NCI-H82 (cell line): ENCODE data around the gene PIKFYVE.
A peak's percentile ranks its signal among the peaks of the same experiment; 100 is the strongest.
"Not testable (repeated sequence)": the region's sequence is repeated elsewhere in the genome, so short reads cannot be mapped to it uniquely, and the experiment has no call there.

Experiments
- DNase-seq: peaks from one replicate; lab custom pipeline; 2025; lab: John Stamatoyannopoulos, UW

Gene PIKFYVE

DNA sequence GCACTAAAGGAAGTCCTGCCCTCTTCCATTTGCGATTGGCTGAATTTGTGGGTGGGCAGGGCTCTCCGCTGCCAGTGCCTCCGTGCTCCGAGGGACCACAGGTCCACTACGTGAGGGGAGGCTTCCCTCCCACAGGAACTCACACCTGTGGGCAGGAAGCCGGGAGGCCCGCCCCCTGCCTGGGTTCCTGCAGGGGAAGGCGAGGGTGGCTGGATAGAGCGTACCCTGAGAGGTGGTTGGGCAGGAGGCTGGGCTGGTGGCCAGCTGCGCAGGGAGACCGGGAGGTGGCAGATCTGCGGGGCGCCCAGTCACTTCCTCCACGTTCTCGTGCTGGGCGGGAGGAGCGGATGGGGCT is 93.6 kb downstream of the PIKFYVE start:
- no peak for DNase-seq

DNA sequence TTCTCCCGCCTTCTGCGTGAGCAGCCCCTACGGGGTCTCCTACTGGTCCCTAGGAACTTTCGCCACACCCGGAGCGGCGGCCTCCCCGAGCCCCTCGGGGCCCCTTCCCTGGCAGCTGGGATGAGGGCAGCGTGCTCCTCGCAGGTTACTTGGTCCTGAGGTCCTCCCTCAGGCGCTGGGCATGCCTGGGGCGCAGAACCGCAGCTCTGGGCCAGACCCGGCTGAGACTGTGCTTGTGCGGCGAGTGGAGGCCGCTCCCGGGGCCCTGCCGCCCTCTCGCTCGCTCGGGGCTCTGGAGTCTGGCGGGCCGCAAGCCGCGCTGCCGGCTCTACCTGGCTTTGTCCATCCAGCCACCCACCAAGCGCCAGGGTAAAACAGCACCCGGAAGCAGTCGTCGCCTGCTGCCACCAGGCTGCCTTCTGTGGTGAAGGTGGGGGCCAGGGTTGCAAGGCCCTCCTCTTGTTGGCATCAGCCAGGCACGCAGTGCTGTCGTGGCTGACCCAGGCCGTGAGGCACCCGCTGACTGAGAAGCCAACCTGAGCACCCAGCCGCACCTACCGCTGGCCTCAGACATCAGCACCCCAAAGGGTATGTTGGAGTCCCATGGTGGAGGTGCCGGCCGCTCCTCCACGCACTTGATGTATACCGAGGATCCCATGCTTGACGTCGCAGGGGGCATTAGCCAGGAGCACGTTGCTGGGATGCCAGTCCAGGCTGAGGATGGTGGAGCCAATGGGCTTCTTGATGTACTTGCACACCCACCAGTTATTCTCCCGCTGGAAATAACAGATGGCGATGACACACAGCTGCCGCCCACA is 94.4 kb downstream of the PIKFYVE start:
- no peak for DNase-seq

DNA sequence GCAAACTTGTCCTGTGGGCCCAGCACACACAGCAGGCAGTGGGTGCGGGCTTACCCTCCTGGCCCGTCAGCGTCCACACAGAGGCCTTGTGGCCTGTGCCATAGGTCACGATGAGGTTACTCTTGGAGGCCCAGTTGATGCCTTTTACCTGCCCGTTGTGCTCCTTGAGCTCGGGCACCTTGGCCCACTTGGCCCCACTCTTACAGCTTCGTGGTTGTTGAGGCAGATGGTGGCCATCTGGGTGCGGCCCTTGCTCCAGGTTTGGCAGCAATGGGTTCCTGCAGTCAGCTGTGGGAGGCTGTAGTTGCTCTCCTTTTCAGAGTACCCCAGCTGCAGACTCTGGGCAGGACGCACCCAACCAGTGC is 95.0 kb downstream of the PIKFYVE start:
- no peak for DNase-seq

DNA sequence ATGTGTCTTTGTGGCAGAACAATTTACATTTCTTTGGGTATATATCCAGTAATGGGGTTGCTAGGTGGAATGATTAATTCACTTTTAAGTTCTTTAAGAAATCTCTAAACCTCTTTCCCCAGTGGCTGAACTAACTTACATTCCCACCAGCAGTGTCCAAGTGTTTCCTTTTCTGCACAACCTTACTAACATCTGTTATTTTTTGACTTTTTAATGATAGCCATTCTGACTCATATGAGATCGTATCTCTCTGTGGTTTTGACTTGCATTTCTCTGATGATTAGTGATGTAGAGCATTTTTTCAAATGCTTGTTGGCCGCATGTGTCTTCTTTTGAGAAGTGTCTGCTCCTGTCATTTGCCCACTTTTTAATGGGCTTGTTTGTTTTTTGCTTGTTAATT is 97.4 kb downstream of the PIKFYVE start:
- DNase-seq: no peak

DNA sequence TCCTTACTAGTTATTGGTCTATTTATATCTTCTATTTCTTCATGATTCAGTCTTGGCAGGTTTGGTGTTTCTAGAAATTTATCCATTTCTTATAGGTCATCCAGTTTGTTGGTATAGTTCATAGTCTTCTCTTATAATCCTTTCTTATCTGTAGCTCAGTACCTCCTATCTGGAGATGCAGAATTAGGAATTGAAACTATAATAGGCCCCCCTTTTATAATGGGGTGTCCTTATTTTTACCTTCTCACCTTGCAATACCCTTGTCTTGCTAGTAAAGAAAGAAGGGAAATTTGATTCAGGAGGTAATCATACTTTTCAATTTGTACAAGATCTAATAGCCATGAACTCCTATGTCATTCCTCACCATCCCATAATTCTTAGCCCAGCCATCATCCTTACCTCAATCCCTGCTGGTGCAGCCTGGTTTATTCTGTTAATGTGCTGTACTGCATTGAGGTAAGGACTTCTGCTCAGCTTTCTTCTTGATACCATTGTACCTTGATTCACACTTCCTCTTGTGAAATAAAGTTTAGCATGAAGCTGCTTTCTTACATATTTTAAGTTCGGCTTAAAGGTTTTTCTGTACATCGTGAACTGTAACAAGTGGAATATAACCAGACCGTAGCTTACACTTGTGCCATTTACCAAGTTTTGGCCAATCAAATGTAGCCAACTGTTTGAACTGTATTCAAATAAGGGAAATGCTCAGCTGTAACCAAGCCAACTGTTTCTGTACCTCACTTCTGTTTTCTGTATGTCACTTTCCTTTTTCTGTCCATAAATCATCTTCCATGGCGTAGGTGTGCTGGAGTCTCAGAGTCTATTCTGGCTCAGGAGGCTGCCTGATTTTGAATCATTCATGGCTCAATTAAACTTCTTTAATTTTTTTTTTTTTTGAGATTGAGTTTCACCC is 100.4 kb downstream of the PIKFYVE start:
- DNase-seq: no peak

DNA sequence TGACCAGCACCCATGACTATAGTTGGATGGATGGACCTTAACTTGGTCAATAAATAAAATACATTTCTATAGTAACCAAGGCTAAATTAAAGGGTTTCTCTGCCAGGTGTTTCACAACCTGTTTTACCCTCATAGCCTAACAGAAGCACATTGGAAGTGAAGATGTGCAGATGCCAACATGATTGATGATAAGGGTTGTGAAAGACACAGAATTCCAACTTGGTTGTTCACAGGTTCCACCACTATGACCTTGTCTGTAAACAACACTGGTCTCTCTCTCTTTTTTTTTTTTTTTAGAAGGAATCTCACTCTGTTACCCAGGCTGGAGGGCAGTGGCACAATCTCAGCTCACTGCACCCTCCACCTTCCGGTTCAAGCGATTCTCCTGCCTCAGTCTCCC is 103.0 kb downstream of the PIKFYVE start:
- no peak for DNase-seq

DNA sequence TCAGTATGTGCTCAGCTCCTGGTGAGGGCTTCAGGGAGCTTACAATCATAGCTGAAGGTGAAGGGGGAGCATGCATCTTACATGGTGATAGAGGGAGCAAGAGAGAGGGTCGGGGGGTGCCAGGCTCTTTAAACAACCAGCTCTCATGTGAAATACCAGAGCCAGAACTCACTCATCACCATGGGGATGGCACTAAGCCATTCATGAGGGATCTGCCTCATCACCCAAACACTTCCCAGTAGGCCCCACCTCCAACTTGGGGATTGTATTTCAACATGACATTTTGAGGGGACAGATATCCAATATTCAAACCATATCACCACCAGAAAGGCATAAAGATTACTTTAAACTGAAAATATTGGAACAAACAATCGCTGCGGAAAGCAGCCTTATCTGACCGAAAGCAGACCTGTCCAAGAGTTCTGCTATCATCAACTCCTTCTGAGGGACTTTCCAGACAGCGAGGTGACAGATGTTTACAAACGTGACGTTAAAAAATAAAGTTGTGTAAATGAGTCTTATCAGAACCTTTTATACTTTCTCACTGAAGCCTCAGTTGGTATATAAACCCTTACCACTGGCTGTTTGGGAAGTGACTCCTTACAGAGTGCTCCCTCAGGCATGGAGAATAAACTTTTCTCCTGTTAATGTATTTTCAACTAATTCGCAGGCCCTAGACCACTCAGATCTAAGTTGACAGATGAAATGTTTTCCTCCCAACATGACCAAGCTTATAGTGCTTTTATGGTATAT is 105.0 kb downstream of the PIKFYVE start:
- DNase-seq: no peak

DNA sequence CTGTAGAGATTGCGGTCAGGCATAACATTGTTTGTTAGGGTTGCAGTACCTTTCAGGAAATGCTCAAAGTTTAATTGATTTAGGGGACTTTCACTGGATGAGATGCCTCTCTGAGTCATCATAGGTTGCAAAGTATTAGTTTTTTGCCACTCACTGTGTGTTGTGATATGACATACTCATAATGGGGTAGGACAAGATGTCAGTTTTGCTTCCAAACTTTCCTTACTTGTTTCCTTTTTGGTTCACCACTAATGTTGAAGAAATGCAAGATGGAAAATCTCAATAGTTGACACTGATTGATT is 105.5 kb downstream of the PIKFYVE start:
- no peak for DNase-seq

DNA sequence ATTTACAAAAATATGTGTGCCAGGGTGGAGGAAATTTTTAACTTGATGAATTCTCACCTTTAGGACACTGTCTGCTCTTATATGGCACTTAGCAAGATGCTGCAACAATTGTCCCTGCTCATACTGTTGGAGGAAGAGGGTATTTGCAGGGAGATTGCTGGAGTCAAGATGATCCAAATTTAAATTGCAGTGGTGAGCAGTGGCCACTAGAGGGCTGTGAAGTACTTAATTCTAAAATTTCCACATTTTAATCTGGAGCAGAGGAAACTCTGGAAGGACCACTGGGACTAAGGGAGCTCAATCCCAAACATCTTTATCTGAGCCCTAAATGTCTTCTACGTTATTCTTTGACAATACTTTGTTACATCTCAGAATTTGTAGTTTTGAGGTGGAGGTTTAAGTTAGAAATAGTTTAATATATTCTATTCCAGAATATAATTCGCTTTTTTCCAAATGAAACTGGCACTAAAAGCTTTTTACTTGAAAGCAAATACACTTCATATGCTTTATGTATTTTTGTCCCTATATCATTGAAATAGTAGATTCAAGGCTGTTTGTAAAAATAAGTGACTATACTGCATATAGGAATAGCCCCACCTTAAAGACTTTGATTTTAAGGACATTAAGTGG is 107.5 kb downstream of the PIKFYVE start:
- peak; percentile 81 for DNase-seq

DNA sequence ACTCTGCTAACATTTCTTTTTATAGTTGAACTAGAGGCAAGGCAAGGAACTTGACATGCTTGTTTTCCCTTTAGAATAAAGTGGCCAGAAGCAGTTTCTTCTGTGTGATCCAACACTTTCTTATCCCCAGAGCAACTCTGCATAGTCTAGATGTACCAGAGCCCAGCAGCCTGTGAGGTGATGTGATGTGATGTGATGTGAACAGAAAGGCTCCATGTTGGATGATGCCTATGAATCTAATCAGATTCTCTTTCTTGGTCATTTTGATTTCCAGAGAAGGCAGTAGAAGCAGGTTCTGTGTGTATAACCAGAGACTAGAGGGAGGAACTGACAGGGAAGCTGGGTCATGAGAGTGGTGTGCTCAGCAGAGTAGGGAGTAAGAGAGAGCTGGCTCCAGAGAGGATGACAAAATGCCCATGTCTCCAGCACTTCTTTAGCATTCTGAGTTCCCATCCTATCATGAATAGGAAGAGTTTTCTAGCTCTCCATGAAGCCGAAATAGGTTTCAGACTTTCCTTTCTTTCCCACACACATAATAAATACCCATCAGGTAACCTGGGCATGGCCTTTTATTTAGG is 109.5 kb downstream of the PIKFYVE start:
- no peak for DNase-seq

DNA sequence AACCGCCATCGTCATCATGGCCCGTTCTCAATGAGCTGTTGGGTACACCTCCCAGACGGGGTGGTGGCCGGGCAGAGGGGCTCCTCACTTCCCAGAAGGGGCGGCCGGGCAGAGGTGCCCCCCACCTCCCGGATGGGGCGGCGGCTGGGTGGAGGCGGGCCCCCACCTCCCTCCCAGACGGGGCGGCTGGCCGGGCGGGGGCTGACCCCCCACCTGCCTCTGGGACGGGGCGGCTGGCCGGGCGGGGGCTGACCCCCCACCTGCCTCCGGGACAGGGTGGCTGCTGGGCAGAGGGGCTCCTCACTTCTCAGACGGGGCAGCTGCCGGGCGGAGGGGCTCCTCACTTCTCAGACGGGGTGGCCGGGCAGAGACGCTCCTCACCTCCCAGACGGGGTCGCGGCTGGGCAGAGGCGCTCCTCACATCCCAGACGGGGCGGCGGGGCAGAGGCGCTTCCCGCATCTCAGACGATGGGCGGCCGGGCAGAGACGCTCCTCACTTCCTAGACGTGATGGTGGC is 111.3 kb downstream of the PIKFYVE start:
- not testable (repeated sequence) for DNase-seq

DNA sequence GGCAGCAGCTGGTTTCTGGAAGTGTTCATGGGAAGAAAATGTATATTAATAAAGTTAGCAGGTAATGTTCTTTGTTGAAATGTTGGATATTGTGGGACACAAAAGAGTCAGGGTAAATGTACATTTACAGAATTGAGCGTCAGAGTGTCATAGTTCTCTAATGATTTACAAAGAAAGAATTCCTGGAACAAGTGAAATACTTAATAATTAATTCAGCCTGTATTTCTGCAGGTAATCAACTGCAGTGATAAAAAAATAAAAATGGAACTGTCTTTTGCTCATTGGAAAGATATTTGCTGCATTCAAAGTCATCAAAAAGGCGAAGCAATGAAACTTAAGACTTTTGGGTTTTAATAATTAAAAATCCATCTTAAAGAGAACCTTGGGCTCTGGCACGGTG is 113.1 kb downstream of the PIKFYVE start:
- no peak for DNase-seq

DNA sequence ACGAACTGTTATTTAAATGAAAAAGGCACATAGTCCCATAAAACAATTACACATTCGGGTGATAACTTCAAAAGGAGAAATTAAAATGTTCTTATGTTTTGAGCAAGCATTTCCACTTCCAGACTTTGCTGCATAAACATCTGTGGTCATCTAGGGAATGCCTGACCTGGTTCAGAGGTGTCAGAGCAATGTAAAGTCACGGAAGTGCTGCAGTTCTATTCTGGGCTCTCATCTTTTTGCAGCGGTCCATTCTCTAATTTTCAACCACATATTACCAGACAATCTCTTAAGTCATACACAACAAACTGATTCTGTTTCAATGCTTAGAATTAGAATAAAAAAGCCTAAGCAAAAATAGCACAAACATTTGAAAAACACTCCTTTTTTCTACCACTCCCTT is 118.6 kb downstream of the PIKFYVE start:
- no peak for DNase-seq

DNA sequence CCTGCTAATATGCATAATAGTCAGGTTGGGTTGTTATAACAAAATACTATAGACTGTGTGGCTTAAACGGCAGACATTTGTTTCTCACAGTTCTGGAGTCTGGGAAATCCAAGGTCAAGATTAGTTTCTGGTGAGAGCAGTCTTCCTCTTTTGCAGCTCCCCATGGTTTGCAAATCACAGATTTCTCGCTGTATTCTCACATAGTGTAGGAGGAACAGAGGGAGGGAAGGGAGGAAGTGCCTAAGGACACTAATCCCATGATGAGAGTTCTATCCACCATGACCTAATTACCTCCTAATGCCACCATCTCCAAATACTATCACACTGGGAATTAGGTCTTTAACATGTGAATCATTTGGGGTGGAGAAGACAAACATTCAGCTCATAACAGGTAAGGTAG is 120.5 kb downstream of the PIKFYVE start:
- DNase-seq: peak; percentile 67

DNA sequence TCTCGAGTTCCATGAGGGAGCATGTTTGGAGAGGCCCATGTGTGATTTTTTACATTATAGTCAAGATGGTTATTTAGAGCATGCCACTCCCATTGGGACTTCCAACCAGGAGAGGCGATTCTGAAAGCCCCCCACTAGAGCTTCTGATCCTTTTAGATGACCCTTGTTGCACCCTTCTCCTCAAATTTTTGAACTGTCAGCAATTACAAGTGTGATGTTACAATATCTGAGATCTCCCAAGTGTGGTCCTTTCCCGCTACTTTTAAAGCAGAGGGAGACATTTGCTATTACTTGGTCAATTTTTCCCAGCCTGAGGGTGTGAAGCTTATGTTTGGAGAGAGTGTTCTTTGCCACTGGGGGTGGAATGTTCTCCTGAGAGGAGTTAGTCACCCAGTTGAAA is 123.9 kb downstream of the PIKFYVE start:
- no peak for DNase-seq

DNA sequence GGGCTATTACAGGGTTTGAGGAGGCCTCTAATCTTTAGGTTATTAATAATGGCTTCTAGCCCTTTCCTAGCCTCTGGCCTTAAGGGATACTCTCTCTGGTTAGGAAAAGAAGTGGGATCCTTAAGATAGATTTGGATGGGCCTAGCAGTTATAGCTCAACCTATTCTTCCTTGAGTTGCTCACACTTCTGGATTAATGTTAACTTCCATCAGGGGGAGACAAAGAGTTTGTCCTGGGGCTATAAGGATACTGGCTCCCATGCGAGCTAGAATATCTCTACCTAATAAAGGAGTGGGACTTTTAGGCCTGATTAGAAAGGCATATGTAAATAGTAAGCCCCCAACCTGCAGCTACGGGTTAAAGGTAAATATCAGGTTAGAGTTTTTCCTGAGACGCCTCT is 126.2 kb downstream of the PIKFYVE start:
- DNase-seq: no peak

DNA sequence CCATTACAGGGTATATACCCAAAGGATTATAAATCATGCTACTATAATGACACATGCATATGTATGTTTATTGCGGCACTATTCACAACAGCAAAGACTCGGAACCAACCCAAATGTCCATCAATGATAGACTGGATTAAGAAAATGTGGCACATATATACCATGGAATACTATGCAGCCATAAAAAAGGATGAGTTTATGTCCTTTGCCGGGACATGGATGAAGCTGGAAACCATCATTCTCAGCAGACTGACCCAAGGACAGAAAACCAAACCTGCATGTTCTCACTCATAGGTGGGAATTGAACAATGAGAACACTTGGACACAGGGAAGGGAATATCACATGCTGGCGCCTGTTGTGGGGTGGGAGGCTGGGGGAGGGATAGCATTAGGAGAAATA is 130.7 kb downstream of the PIKFYVE start:
- not testable (repeated sequence) for DNase-seq

DNA sequence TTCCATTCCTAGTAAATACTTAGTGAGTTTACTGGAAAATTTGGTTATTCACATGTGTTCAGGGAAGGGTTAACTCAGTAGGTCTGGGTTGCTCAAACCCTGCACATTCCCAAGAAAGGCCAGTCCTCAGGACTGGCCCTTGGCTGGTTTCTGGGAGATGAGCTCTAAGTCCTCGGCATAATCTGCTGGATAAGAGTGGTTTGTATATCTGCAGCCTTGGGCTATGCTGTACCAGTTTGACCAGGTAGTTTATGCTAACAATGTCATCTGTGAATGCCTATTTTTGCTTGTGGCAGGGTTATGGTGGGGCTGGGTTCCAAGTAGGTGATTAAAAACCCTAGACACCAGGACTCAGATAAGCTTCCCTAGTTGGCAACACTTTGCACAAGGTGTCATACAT is 133.1 kb downstream of the PIKFYVE start:
- no peak for DNase-seq

DNA sequence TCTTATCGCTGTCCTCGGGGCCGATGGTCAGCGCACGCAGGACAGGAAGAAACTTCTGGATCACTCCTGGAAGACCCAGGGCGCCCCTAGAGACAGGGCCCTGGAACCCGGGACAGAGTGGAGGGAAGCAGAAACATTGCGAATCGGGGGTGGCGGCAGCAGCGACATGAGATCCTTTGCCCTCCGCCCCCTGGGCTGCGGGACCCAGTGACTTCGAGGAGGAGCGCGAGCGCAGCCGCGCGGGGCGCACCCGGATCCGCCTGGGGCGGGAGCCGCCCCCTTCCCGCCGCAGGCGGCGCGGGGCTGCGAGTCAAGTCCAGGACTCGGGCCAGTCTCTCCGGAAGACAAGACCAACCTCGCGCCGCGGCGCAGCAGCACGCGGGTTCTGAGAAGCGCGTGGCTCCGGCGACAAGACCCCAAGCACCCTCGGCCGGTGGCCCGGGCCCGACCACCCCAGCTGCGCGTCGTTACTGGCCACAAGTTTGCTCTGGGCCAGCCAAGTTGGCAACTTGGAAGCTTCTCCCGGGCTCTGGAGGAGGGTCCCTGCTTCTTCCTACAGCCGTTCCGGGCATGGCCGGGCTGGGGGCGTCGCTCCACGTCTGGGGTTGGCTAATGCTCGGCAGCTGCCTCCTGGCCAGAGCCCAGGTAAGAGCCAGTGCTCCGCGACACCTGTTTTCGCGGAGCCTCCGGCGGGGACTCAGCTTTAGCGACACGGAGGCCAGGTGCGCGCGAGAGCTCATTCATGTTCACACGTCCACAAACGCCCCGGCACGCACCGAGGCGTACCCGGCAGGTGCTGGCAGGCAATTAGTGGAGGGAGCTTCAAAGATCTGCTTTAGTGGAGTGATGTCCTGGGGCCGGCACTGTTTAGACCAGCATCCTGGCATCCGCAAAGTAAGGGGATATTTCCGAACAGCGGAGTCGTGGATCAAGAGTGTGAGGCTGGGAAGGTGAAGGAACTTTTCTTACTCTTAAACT is 140.7 kb downstream of the PIKFYVE start, which contains the start of gene PTH2R:
Gene PTH2R (plus strand): TSS at position 319 of the 978 bp plus-strand sequence. CDS start 252 bp downstream, at position 571.
- peak; percentile 46 for DNase-seq

DNA sequence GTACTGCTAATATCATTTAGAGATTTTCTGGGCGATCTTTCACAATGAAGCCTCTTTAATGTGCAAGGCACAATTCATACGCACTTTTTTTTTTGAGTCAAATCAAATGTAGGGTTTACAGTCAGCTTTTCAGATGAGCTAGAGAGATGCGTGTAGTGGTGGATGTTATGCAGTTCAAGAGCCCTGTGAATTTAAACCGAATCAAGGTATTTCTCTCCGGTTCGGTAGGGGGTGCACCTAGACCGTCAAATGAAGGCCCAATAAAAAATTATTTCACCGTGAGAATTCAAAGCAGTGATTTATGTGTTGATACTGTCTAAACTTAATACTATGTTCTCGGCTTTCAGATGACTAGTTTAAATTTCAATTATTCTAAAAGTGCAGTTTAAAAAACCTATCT is 141.6 kb downstream of the PIKFYVE start:
- DNase-seq: peak; percentile 65
